GM12864 (cell line): ENCODE results near the gene DNAJC30.

Source experiments
- DNase-seq: peaks from one replicate; pipeline ENCODE4 v3.0.0-alpha.2; 2011; ENCODE audit warnings: low read depth
- H3K4me3 ChIP-seq: 2 replicates; pipeline ENCODE4 v1.5.1; 2011; ENCODE audit warnings: mild to moderate bottlenecking, low read depth, low read length, control low read depth
- CTCF ChIP-seq: IDR thresholded peaks from 2 replicates; pipeline ENCODE4 v1.5.1; 2011; ENCODE audit warnings: low read depth, mild to moderate bottlenecking, moderate library complexity, low read length, control low read depth, inconsistent platforms; ENCODE audit errors: missing control alignments

The DNAJC30 gene

GRCh38 chr7:73696372-73696771 is 13.1 kb upstream of the DNAJC30 start:
- H3K4me3 ChIP-seq = no peak overlapping the region
- TF ChIP-seq CTCF = no peak
- DNase-seq = no peak

GRCh38 chr7:73690646-73691045 is 7.4 kb upstream of the DNAJC30 start:
- DNase-seq = no peak
- H3K4me3 ChIP-seq = no peak overlapping the region
- no peak for TF ChIP-seq CTCF

- TF ChIP-seq CTCF = no peak
- no peak for DNase-seq
- H3K4me3 ChIP-seq = no peak overlapping the region
Observed at GRCh38 chr7:73688288-73688687, 5.0 kb upstream of the DNAJC30 start.

GRCh38 chr7:73685311-73685710 is 2.1 kb upstream of the DNAJC30 start:
- no peak for DNase-seq
- no peak for TF ChIP-seq CTCF
- H3K4me3 ChIP-seq = no peak overlapping the region

- TF ChIP-seq CTCF = no peak
- no peak for DNase-seq
- peak overlapping the region; percentile 96 for H3K4me3 ChIP-seq
Observed at GRCh38 chr7:73683788-73684693, 788 bp upstream of the DNAJC30 start.

GRCh38 chr7:73682745-73683055 is 553 bp downstream of the DNAJC30 start:
- no peak for TF ChIP-seq CTCF
- no peak for DNase-seq
- H3K4me3 ChIP-seq = peak overlapping the region; percentile 96

- H3K4me3 ChIP-seq = no peak overlapping the region
- no peak for TF ChIP-seq CTCF
- no peak for DNase-seq
Observed at GRCh38 chr7:73681031-73681430, 2.2 kb downstream of the DNAJC30 start.
